LHCN-M2 (cell line): ENCODE measurements around the gene IREB2. TPM values are rescaled to one million over a fixed set of nuclear protein-coding genes. Genes with fewer than 3 reads are reported as not detected.
"Not testable (repeated sequence)": the region's sequence is repeated elsewhere in the genome, so short reads cannot be mapped to it uniquely, and the experiment has no call there.

Source experiments
- DNase-seq: peaks from one replicate; pipeline ENCODE4 v3.0.0-alpha.2; 2012; ENCODE audit warnings: low read depth
- polyA plus RNA-seq: library from polyadenylated mRNA; unstranded; fragments of >200 nt; gene quantifications from one replicate; pipeline ENCODE4 v1.2.1, GENCODE V29; 2012; ENCODE audit warnings: missing spikeins
- total RNA-seq: library from RNA; depleted of rRNA; stranded (reverse); fragments of >200 nt; gene quantifications from 2 replicates; pipeline ENCODE4 v1.2.3, GENCODE V29; 2014; rRNA removed

IREB2 gene, protein sequence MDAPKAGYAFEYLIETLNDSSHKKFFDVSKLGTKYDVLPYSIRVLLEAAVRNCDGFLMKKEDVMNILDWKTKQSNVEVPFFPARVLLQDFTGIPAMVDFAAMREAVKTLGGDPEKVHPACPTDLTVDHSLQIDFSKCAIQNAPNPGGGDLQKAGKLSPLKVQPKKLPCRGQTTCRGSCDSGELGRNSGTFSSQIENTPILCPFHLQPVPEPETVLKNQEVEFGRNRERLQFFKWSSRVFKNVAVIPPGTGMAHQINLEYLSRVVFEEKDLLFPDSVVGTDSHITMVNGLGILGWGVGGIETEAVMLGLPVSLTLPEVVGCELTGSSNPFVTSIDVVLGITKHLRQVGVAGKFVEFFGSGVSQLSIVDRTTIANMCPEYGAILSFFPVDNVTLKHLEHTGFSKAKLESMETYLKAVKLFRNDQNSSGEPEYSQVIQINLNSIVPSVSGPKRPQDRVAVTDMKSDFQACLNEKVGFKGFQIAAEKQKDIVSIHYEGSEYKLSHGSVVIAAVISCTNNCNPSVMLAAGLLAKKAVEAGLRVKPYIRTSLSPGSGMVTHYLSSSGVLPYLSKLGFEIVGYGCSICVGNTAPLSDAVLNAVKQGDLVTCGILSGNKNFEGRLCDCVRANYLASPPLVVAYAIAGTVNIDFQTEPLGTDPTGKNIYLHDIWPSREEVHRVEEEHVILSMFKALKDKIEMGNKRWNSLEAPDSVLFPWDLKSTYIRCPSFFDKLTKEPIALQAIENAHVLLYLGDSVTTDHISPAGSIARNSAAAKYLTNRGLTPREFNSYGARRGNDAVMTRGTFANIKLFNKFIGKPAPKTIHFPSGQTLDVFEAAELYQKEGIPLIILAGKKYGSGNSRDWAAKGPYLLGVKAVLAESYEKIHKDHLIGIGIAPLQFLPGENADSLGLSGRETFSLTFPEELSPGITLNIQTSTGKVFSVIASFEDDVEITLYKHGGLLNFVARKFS
- total RNA-seq: 11.7 and 16.4 TPM in 2 replicates
- polyA plus RNA-seq: 8.3 TPM

DNA sequence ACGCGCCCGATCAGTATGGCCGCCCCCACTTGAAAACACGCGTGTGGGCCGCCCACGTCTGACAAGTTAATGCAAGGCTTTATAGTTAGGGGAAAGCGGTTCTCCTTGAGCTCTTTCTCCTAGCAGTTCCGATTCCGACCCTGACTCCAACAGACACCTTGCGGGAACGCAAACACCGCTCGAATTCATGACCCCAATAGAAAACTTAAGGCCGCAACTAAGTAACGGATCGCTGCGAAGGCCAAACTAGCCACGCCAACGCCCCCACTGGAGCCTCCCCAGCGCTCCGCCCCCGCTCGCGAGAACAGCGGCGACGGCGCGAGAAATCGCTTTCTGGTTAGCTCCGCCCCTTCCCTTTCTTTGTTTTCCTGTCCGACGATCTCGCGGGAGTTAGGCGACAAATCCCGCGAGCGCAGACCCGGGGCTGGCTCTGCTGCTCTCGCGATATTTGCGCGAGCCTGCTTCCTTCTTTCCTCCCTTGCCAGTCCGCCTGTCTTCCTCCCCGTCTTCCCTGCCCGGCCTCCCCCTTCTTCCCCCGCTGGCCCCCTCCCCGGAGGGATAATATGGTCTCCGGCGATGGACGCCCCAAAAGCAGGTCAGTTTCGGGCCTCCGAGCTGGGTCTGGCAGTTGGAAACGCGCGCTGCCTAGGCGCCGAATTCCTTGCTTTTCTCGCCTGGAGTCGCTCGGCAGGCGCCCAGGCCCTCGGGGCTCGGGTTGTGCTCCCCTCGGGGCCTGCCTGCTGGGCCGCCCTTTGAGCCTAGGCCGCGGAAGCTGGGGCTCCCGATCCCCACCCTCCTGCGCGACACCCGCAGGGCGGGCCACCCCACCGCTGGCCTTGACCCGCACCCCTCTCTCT lies at the start of gene IREB2:
TSS of gene IREB2 (plus strand) at position 455 of the 857 bp plus-strand sequence. CDS start at position 577, 122 bp downstream.
- DNase-seq: peak; percentile 97

DNA sequence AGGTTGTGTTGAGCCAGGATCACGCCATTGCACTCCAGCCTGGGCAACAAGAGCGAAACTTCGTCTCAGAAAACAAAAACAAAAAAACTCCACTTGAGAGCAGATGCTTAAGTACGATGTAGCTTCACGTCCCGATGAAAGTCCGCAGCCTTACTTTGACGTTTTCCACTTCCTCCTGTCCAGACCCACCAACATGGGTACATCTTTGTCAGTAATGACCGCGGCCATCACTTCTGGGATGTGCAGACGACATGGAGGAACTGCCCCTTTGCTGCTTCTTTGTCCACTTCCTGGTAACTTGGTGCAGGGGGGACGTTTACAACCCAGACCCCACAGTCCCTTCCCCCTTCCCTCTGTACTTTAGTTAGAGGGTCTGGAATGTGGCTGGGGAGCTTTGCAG lies 49.2 kb upstream of the IREB2 start:
- DNase-seq: no peak

DNA sequence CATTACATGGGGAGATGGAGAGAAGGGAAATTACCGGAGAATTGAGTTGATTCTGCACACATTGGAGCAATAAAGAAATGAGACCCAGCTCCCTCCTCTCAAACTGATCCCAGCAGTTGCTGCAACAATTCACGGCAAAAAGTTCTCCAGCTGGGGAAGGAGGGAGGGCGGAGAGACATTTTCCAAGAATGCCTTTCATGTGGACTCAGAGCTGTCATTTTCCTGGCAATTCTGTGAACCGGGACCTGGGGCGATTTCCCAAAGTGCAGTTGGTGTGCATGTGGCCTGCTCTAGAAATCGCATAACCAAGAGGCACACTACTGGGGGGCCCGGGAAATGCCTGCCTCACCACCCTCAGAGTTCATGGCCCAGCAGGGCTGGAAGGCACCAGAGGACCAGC lies 48.7 kb upstream of the IREB2 start:
- DNase-seq: no peak

DNA sequence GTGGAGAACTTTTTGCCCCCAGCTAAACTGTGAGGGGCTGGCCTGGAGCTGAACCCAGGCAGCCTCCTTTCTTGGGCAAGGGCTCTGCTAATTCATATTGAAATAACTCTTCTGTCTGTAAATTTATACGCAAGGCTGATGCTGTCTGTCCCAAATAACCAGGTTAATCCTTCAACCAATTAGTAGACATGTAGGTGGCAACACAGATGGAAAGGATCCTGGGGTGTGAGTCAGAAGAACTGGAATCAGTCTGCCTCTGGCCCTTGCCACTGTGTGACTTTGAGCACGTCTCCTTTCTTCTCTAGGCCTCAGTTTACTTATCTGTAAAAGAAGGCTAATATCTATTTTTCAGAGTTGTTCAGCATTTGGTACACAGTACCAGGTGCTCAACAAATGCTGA lies 48.3 kb upstream of the IREB2 start:
- DNase-seq: no peak

DNA sequence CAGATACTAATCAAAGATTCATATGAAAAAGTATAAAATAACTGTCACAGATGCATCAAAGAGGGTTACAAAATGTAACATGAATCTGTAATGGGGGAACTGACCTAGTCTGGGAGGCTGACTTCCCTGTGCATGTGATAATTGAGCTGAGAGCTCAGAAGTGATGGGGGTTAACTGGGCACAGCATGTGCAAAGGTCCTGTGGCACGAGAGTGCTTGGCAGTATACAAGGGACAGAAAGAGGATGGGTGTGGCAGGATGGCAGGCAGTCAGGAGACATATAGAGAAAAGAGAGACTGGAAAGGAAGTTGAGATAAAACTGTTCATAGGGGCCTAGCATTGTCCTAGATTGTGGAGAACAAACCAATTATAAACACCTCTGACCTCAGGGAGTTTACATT lies 47.8 kb upstream of the IREB2 start:
- DNase-seq: no peak

DNA sequence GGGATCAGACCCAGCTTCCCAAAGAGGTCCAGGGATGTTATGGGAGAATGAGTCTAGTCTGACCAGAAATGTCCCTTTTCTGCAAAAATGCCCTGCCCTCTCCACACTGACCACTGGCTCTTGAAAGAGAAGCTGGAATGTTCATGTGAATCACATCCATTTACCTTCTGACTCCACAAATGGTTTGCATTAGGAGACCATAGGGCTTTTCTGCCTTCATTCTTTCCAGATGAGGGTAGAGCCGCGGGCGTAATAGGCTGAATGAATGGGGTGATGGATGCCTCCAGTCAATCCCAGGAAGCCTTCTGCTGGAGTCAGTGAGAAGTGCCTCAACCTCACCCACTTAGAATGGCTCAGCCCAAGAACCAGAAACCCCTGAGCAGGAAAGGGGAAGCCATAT lies 47.2 kb upstream of the IREB2 start:
- DNase-seq: no peak

DNA sequence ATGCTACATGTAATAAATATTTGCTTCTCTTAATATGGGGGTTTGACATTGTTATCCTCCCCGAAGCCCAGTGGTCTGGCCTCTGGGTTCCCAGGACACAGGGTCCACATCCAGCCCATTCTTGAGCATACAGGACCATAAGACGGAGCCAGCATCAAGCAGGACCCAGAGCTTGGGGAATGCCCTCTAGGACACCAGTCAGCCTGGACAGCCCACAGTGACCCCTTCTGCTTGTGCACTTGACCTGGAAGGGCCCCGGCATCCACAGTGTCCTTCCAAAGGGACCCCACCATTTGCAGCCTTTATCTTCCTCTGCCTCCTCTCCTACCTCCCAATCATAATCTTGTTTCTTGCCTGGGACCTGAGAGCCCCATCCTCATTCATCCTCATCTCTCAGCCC lies 46.2 kb upstream of the IREB2 start:
- no peak for DNase-seq

DNA sequence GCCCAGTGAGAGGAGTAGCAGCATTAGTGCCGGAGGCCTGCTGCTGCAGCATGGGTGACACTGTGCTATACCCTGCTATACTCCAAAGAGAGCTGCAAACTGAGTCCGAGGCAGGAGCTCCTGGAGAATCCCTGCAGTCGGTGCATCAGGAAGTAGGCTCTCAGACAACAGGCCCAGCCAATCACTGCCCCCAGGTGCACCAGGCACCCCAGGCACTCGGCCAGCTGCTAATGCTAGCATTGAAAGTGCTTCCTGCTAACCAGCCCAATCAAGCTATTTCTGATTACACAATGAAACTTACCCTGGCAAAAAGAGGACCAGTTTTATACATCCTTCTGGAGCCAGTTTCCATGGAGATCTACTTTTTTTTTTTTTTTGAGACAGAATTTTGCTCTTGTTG lies 45.6 kb upstream of the IREB2 start:
- no peak for DNase-seq

DNA sequence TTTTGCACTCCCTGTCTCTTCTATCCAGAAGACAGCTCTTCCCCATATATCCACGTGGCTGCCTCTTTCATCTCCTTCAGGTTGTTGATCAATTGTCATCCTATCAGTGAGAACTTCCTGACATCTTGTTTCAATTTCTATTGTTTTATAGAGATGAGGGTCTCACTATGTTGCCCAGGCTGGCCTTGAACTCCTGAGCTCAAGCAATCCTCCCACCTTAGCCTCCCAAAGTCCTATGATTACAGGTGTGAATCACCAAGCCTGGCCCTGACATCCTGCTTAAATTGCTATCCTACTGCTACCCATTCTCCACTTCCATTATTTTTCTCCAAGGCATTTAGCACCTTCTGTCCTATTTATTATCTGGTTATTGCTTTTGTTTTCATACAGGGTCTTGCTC lies 44.9 kb upstream of the IREB2 start:
- DNase-seq: no peak

DNA sequence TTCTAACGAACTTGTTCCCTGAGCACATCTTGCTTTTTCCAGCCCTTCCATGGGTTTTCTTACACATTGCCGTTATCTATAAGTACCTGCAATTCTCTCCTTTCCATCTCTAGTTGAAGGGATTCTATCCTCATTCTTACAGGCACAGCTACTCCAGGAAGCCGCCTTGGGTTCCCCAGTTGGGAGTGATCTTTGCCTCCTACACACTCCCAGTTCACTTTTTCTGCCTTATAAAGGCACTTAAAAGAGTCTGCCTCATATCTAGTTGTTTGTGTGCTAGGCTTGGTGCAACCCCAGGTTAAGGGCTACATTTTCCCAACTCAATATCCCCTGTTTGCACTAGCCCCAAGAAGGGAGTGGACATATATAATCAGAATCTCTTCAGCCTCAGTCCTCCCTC lies 44.0 kb upstream of the IREB2 start:
- no peak for DNase-seq

DNA sequence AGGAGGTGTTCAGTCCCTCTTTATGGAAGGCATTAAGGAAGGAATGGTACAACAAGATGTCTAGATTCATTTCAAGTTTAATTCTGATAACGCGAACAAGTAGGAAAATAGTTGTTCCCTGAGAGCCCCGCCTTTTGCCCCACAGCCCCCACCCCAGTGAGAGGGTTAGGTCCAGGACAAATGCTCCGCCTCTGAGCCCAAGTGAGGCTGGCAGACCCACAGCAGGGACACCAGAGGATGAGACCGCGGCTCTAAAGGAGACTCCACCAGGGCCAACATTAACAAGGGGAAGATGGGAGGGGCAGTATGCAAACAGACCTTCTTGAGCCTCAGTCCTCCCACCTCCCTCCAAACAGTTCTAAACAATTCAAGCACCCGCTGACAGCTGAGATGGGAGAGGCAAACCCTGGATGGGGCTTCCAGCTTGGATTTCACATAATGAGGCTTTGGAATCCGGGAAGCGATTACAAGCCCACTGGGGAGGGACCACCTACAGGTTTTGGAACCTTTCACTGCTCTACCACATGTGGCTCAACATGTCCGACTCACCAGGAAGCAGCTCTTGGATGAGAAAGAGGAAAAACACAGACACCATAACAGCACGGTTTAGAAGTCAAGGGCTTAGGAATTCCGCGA lies 42.9 kb upstream of the IREB2 start:
- DNase-seq: no peak

DNA sequence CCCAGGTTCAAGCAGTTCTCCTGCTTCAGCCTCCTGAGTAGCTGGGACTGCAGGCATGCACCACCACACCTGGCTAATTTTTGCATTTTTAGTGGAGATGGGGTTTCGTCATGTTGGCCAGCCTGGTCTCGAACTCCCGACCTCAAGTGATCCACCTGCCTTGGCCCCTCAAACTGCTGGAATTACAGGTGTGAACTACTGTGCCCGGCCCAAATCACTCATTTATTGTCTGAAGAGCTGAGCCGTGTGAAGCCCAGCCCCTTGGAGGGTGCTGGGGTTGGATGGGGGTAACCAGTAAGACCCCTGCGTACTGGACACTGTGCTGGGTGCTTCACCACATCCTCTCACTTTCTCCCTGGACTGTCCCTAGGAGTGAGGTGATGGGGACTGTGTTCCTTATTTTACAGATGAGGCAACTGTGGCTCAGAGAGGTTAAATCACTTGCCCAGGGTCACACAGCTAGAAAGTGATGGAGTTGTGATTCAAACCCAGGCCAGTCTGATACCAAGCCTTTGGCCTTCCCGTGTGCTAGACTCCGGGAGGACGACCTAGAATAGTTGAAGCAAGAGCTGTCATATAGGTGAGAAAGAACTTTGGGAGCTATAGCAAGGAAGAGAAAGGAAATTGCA lies 41.7 kb upstream of the IREB2 start:
- DNase-seq: no peak

DNA sequence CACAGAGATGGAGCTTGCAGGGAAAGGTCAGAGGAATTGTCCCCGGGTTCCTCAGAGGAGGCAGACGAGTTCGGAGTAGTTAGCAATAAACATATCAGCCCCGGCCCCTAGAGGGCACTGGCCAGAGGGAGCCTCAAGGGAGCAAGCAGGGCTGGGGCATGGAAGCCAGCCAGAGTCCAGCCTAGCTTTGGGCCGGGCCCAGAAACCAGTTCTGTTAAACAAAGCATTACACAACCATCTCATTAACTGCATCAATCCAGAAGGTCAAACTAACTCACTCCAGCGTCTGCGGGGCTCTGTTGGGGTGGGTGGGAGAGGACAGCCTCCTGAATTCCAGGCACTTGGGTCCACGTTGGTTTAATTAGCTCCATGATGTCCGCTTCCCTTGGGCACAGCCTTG lies 41.0 kb upstream of the IREB2 start:
- DNase-seq: no peak

DNA sequence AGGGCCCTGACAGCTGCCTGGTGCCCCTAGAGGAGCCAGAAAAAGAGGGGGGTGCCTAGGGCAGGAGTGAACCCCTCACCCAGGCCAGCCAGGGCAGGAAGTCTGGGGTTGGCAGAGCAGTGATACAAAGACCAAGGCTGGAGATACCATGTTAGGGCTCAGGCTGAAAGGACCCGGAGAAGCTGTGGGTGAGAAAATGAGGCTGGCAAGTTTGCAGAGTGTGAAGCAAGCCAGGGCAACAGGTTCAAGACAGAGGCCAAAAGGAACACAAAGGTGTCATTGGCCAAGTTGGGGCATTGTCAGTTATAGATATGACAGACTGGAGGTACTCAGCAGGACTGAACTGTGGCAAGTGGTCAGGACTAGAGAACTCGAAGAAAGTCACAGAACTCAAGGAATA lies 40.6 kb upstream of the IREB2 start:
- no peak for DNase-seq

DNA sequence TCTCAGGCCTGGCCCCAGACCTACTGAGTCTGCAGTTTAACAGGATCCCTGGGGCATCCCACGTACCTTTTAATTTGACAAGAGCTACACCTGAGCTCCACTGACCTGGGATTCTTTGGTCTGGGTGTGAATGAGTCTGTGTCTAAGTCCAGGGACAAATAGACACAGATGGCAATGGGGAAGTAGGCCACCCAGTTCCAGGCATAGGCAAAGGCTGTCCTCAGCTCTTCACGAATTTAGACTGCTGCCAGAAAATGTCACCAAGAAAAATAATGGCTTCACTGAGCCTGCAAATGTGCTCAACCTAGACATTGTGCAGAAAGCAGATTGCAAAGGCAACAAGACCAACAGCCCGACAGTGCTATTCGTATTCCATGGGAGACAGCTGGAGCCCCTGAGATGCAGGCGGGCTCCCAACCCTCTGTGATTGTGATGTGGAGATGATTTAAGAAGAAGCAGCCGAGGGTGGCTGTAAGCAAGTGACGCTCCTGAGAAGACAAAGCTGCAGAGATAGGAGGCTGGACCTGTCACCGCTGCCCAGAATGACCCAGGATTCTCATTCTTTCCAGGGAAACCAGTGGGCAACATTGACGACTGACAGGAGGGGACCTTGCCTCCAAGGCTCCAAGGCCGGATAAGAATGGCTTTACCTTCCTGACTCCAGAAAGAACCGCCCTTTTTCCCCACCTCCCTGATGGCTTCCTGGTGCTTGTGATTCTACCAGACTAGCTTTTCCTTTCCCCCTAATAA lies 39.8 kb upstream of the IREB2 start:
- no peak for DNase-seq

DNA sequence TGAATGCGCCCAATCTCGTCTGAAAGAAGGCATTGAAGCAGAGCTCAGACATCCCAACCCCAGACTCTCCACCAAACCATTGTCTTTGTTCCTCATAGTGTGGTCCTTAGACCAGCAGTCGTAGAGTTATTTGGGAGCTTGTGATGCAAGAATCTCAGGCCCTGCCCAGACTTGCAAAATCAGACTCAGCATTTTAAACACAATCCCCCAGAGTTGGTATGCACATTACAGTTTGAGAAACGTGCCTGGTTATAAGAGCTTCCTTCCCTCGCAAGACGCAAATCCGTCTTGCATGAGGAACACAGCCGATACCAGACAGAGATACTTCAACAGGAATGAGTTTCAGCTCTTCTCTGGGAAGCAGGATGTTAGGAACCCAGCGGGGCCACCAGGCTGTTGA lies 38.9 kb upstream of the IREB2 start:
- DNase-seq: no peak

DNA sequence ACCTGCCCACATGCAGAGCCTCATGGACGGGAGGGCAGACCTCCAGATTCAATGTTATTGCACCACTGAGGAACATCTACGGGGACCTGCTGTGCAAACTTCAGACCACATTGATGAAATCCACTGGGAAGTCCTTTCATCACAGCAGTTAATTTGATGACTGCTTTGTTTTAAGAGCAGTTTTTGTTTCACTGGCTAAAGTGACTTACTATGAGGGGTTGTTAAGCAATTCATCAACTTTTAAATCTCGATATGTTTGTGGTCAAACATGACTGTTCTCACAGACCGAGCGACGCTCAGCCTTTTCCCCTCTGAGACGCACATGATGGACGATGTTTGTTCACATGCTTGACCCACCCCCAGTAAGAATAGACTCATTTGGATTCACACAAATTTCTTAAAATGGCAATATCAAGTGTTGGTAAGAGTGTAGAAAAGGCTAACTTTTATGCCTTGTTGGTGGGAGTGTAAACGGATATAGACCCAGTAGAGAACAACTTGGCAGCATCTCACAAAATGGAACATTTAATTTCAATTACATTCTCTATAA lies 35.9 kb upstream of the IREB2 start:
- DNase-seq: peak; percentile 16

DNA sequence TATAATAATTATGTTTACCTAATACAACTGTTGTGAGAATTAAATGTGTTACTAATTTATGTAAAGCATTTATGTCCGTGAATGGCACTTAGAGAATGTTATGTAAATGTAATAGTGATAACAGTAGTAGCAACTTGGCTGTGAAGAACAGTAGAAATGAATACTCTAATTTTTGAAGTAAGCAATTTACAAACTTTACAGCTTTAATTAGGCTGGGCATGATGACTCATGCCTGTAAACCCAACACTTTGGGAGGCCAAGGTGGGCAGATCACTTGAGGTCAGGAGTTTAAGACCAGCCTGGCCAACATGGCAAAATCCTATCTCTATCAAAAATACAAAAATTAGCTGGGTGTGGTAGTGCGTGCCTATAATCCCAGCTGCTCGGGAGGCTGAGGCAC lies 33.9 kb upstream of the IREB2 start:
- DNase-seq: no peak

DNA sequence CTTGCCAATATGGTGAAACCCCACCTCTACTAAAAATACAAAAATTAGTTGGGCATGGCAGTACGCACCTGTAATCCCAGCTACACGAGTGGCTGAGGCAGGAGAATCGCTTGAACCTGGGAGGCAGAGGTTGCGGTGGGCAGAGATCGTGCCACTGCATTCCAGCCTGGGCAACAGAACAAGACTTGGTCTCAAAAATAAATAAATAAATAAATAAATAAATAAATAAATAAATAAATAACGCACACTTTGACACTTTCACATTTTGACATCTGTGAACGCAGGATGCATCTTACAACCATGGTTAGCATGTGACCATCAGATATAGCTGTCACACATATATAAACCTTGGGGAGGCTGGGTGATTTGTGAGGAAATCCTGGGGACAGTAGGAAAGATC lies 33.2 kb upstream of the IREB2 start:
- not testable (repeated sequence) for DNase-seq
